GM21390 (cell line): ENCODE results near the gene HDAC4.

Experiments
- ATAC-seq: cut with Tn5 transposase; IDR thresholded peaks from one replicate; pipeline ENCODE4 v1.9.1; 2021; ENCODE audit not compliant: unreplicated experiment

Gene HDAC4

GRCh38 chr2:239116456-239117246 lies 284.2 kb downstream of the HDAC4 start:
- no peak for ATAC-seq

- no peak for ATAC-seq
Observed at GRCh38 chr2:239115616-239116015, 285.2 kb downstream of the HDAC4 start.

- ATAC-seq = no peak
Observed at GRCh38 chr2:239114616-239115265, 286.1 kb downstream of the HDAC4 start.

- no peak for ATAC-seq
Observed at GRCh38 chr2:239114119-239114581, 286.7 kb downstream of the HDAC4 start.

- no peak for ATAC-seq
Observed at GRCh38 chr2:239113615-239114014, 287.2 kb downstream of the HDAC4 start.

- no peak for ATAC-seq
Observed at GRCh38 chr2:239113171-239113570, 287.6 kb downstream of the HDAC4 start.

GRCh38 chr2:239112127-239112774 lies 288.6 kb downstream of the HDAC4 start:
- ATAC-seq = no peak

GRCh38 chr2:239111401-239112100 lies 289.3 kb downstream of the HDAC4 start:
- ATAC-seq = no peak

GRCh38 chr2:239110595-239111048 lies 290.2 kb downstream of the HDAC4 start:
- no peak for ATAC-seq

GRCh38 chr2:239109928-239110545 lies 290.8 kb downstream of the HDAC4 start:
- no peak for ATAC-seq

- ATAC-seq = no peak
Observed at GRCh38 chr2:239109041-239109927, 291.5 kb downstream of the HDAC4 start.

- ATAC-seq = no peak
Observed at GRCh38 chr2:239108459-239108858, 292.4 kb downstream of the HDAC4 start.

GRCh38 chr2:239107936-239108335 lies 292.9 kb downstream of the HDAC4 start:
- no peak for ATAC-seq

- ATAC-seq = no peak
Observed at GRCh38 chr2:239106966-239107365, 293.9 kb downstream of the HDAC4 start.

- no peak for ATAC-seq
Observed at GRCh38 chr2:239106314-239106908, 294.4 kb downstream of the HDAC4 start.

- no peak for ATAC-seq
Observed at GRCh38 chr2:239105234-239105633, 295.6 kb downstream of the HDAC4 start.

GRCh38 chr2:239104800-239105199 lies 296.0 kb downstream of the HDAC4 start:
- no peak for ATAC-seq

GRCh38 chr2:239103125-239104098 lies 297.4 kb downstream of the HDAC4 start:
- ATAC-seq = no peak
